GM19455 (cell line): ENCODE measurements around the gene COQ9.

Experiments used
- ATAC-seq: cut with Tn5 transposase; IDR thresholded peaks from one replicate; pipeline ENCODE4 v1.9.1; 2021; ENCODE audit not compliant: unreplicated experiment

Gene COQ9

DNA sequence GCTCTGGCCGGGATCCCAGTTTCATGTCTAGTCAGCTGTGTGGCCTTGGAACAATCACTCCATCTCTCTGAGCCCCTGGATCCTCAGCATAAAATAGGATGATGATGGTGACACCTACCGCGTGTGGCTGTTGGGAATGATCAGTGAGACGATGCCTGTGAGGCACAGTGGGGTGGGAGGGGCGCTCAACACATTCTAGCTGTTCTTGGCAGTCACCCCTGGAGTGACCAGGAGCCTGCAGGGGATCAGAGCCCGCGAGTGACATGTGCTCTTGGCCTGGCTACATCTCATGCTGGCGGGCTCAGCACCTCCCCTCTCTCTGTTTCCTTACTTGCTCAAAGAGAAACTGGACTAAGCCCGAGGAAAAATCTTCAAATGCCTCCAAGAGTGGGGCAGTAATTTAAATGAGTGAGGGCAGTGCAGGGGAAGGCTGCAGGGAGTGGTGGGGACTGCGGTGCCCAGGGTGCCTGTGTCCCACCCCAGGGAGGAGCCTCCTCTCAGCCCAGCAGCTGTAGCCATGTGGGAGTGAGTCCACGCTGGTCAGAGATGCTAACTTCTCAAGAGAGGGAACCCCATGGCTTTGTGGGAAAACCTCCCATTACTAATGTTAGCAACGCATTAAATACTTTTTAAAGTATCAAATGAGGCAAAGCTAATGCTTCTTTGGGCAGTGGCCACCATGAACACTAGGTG, 62.1 kb downstream of the COQ9 start:
- ATAC-seq = no peak

DNA sequence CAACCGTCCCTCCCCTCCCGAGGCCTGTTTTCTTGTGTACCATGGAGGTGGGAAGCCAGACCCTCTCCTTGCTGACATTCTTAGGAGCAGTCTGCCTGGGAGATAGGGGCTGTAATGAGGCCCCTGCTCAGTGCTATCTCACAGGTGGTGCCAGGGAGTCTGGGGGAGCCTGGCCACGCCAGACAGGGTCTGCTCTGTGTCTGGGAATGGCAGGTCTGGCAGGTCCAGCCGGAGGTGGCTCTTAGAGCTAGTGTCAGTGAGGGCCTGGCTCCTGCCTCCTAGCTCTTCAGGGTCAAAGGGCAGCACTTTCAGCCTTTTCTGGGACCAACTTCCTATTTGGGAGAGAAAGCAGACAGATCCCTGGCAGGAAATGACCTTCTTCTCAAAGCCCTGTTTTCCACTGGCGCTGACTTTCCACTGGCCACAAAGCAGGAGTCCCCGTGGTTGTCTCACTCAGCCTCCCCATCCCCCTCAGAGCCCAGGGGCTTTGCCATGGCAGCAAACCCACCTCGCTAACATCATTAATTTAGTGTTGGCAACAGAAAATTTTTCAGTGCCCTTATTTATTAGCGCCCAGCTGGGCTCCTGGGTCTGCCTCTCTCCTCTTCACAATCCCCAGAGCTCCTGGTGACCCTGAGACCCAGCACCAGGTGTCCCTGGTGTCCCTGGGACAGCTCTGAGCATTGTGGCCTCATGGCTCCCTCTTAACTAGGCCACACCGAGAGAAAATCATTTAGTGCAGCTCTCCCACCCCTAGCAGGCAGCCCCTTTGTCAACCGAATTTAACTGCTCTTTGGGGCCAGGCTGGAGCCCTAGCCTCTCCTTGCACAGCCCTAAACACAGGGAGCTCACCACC, 63.0 kb downstream of the COQ9 start:
- ATAC-seq = no peak
